PC-3 (cell line): ENCODE results near the gene C1orf141. TPM values are rescaled to one million over a fixed set of nuclear protein-coding genes. Genes with fewer than 3 reads are reported as not detected.
"Not testable (repeated sequence)": the region's sequence is repeated elsewhere in the genome, so short reads cannot be mapped to it uniquely, and the experiment has no call there.

ENCODE experiments used
- ATAC-seq: fragments of 200-7000 bp; cut with Tn5 transposase; 2 replicates; pipeline ENCODE4 v1.9.1; 2020; ENCODE audit warnings: mild to moderate bottlenecking, moderate library complexity
- BruUV-seq: library from RNA; stranded (reverse); fragments of 400-500 nt; replicated peaks from 2 replicates; lab custom pipeline; 2021; lab: Mats Ljungman, UMichigan
- CTCF ChIA-PET: fragments of 300-600 bp; sonication (Branson Sonifier 250); formaldehyde crosslinking; loops from one replicate; lab custom pipeline; 2022; ENCODE audit warnings: antibody characterized with exemption; lab: Charles Lee
- POLR2A ChIA-PET: fragments of 300-600 bp; sonication (Branson Sonifier 250); formaldehyde crosslinking; loops from one replicate; lab custom pipeline; 2022; ENCODE audit warnings: antibody characterized with exemption; ENCODE audit not compliant: unreplicated experiment; lab: Charles Lee
- DNase-seq: peaks from one replicate; pipeline ENCODE4 v3.0.0-alpha.2; 2015
- H2AFZ ChIP-seq: fragments of 300-600 bp; sonication (generic); 2 replicates; pipeline ENCODE4 v1.6.0; 2016; ENCODE audit warnings: antibody characterized with exemption, low read length
- H3F3A ChIP-seq: fragments of 300-600 bp; sonication (generic); one replicate; pipeline ENCODE4 v1.6.0; 2017; ENCODE audit warnings: antibody characterized with exemption, low read length, control low read depth, mild to moderate bottlenecking; ENCODE audit not compliant: unreplicated experiment
- H3K27ac ChIP-seq: fragments of 300-600 bp; sonication (generic); 2 replicates; pipeline ENCODE4 v1.5.1; 2016; ENCODE audit warnings: mild to moderate bottlenecking, low read length
- H3K27me3 ChIP-seq: fragments of 300-600 bp; sonication (generic); 2 replicates; pipeline ENCODE4 v1.6.1; 2016; ENCODE audit warnings: low read length, mixed read lengths
- H3K36me3 ChIP-seq: fragments of 300-600 bp; sonication (generic); 2 replicates; pipeline ENCODE4 v1.6.1; 2016; ENCODE audit warnings: low read depth, mixed run types, low read length, mixed read lengths
- H3K4me1 ChIP-seq: fragments of 300-600 bp; sonication (generic); 2 replicates; pipeline ENCODE4 v1.5.1; 2016; ENCODE audit warnings: low read length; ENCODE audit not compliant: insufficient read depth
- H3K4me2 ChIP-seq: fragments of 300-600 bp; sonication (generic); 2 replicates; pipeline ENCODE4 v1.6.0; 2016; ENCODE audit warnings: low read length
- H3K4me3 ChIP-seq: fragments of 300-600 bp; sonication (generic); 2 replicates; pipeline ENCODE4 v1.5.1; 2016; ENCODE audit warnings: mild to moderate bottlenecking, low read length, mixed read lengths
- H3K79me2 ChIP-seq: fragments of 300-600 bp; sonication (generic); 2 replicates; pipeline ENCODE4 v1.6.1; 2017; ENCODE audit warnings: low read length, mixed read lengths
- H3K9ac ChIP-seq: fragments of 300-600 bp; sonication (generic); 2 replicates; pipeline ENCODE4 v1.6.0; 2016; ENCODE audit warnings: mild to moderate bottlenecking, low read length
- H3K9me2 ChIP-seq: fragments of 300-600 bp; sonication (generic); replicated peaks from 2 replicates; pipeline ENCODE4 v1.6.1; 2016; ENCODE audit warnings: mixed run types, low read length, mixed read lengths
- H3K9me3 ChIP-seq: fragments of 300-600 bp; sonication (generic); 2 replicates; pipeline ENCODE4 v1.6.1; 2016; ENCODE audit warnings: low read length, mixed read lengths
- H4K20me1 ChIP-seq: fragments of 300-600 bp; sonication (generic); 2 replicates; pipeline ENCODE4 v1.6.1; 2016; ENCODE audit warnings: low read length, mixed read lengths
- EZH2 ChIP-seq: fragments of 300-600 bp; sonication (generic); IDR thresholded peaks from one replicate; pipeline ENCODE4 v1.6.1; 2017; ENCODE audit warnings: antibody characterized with exemption, mild to moderate bottlenecking, low read length; ENCODE audit not compliant: unreplicated experiment
- EZH2phosphoT487 ChIP-seq: fragments of 300-600 bp; sonication (generic); IDR thresholded peaks from 2 replicates; pipeline ENCODE4 v1.6.1; 2018; ENCODE audit warnings: mild to moderate bottlenecking, antibody characterized with exemption, low read length, borderline replicate concordance
- intact Hi-C: fragments of 100-400 bp; cut with micrococcal nuclease; formaldehyde crosslinking; loops from 2 replicates; pipeline ENCODE4 v1.9.0; 2023
- total RNA-seq: library from RNA; depleted of rRNA; stranded (reverse); fragments of >200 nt; gene quantifications from 2 replicates; pipeline ENCODE4 v1.2.3, GENCODE V29; 2014
- TF ChIP-seq, protein P1 (sequence below): fragments of 300-600 bp; sonication (generic); conservative IDR thresholded peaks from 2 replicates; pipeline ENCODE4 v1.5.1; 2017; ENCODE audit warnings: antibody characterized with exemption, low read depth, mild to moderate bottlenecking, low read length

Gene C1orf141
- total RNA-seq, 1 experiment from 2014 or later: not detected

DNA sequence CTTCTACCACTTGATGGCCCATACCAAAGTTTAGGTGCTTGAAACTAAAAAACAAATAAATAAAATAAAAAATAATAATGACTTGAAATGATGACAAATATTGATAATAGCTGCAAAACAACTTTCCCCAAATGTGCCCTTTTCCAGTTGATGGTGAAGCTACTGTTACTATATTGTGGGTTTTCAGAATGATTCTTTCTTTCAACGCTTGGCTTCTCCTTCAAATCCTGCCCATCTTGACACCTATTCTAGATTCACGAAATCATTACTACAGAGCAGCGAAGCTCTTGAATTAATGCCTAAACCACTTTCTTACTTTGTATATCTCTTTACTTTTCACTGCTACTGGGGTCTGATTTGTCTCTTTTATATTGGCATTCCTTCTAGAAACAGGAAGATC, 9.2 kb upstream of the C1orf141 start:
- no peak overlapping the region for H3K4me2 ChIP-seq
- no peak for ATAC-seq
- no peaks in the 10 kb centered on the region for H3K36me3 ChIP-seq
- H3K27me3 ChIP-seq: no peaks in the 10 kb centered on the region
- TF ChIP-seq, protein P1, sequence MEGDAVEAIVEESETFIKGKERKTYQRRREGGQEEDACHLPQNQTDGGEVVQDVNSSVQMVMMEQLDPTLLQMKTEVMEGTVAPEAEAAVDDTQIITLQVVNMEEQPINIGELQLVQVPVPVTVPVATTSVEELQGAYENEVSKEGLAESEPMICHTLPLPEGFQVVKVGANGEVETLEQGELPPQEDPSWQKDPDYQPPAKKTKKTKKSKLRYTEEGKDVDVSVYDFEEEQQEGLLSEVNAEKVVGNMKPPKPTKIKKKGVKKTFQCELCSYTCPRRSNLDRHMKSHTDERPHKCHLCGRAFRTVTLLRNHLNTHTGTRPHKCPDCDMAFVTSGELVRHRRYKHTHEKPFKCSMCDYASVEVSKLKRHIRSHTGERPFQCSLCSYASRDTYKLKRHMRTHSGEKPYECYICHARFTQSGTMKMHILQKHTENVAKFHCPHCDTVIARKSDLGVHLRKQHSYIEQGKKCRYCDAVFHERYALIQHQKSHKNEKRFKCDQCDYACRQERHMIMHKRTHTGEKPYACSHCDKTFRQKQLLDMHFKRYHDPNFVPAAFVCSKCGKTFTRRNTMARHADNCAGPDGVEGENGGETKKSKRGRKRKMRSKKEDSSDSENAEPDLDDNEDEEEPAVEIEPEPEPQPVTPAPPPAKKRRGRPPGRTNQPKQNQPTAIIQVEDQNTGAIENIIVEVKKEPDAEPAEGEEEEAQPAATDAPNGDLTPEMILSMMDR: no peak
- TF ChIP-seq EZH2: no peak
- TF ChIP-seq EZH2phosphoT487: no peak
- H3K9me2 ChIP-seq: no peaks in the 10 kb centered on the region
- no peak overlapping the region for H3K4me3 ChIP-seq
- no peak overlapping the region for H3K27ac ChIP-seq
- no peak overlapping the region for H3K9ac ChIP-seq
- ChIA-PET CTCF (interaction anchor here (0.9 kb wide), 1 partner anchor 69 kb away, joined by 3 read pairs; no protein-coding TSS in a partner anchor), POLR2A (no interaction called here)
- peaks cover 4% of the 10 kb centered on the region for H3K4me1 ChIP-seq
- no TSS peak for BruUV-seq
- no peak for DNase-seq
- intact Hi-C loops: loop anchor here (1.0 to 10.0 kb wide), 3 partner anchors 67 to 191 kb away; partner anchors contain the start of gene SLC35D1
- H4K20me1 ChIP-seq: no peaks in the 10 kb centered on the region
- H3K9me3 ChIP-seq: no peaks in the 10 kb centered on the region
- no peak overlapping the region for H2AFZ ChIP-seq
- no peaks in the 10 kb centered on the region for H3F3A ChIP-seq
- no peaks in the 10 kb centered on the region for H3K79me2 ChIP-seq

DNA sequence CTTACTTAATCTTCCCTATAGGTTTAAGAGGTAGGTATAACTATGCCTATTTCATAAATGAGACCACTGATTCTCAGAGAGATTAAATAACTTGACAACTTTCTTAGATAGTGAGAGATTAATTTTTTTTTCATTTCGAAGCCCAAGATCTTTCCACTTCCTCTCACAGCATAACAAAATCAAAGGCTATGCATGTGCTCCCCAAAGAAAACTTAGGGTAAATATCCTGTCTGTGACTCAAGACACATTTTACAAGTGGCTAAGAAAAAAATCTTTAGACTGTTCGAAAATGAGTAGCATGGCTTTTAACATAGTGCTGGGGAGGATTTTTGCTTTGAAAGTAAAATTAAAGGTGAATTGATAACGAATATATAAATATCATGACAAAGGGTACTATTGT, 8.2 kb upstream of the C1orf141 start:
- no peak overlapping the region for H2AFZ ChIP-seq
- no peak overlapping the region for H3K4me3 ChIP-seq
- H3K27ac ChIP-seq: no peak overlapping the region
- TF ChIP-seq EZH2: no peak
- TF ChIP-seq, protein P1: no peak
- no peak for TF ChIP-seq EZH2phosphoT487
- no peaks in the 10 kb centered on the region for H3K9me2 ChIP-seq
- DNase-seq (no peak), ATAC-seq (no peak)
- intact Hi-C loops: loop anchor here (5.0 to 10.0 kb wide), 2 partner anchors 91 to 192 kb away; partner anchors contain the start of gene SLC35D1
- BruUV-seq: no TSS peak
- ChIA-PET POLR2A (no interaction called here), CTCF (no interaction called here)
- H3F3A ChIP-seq: no peaks in the 10 kb centered on the region
- H3K36me3 ChIP-seq: no peaks in the 10 kb centered on the region
- no peaks in the 10 kb centered on the region for H3K4me1 ChIP-seq
- H3K9ac ChIP-seq: no peak overlapping the region
- H4K20me1 ChIP-seq: no peaks in the 10 kb centered on the region
- H3K79me2 ChIP-seq: no peaks in the 10 kb centered on the region
- no peak overlapping the region for H3K4me2 ChIP-seq
- no peaks in the 10 kb centered on the region for H3K9me3 ChIP-seq
- H3K27me3 ChIP-seq: no peaks in the 10 kb centered on the region

DNA sequence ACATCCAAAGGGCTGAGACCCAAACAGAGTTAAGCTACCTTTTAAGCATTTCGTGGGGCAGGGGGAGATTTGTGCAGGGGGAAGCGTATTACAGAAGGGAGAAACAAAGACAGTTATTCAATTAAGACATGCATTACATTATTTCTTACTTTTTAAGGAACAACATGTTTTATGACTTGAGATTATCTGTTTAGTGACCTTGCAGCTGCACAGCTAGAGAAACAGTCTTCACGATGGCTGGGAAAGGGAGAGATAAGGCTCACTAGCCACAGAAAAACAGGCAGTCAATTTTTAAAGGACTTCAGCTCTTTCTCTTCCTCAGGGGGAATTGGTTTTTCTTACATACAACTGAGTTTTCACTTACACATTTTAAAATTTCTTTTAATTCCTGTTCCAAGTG, 7.1 kb upstream of the C1orf141 start:
- H3K79me2 ChIP-seq, H3K9me2 ChIP-seq, H3K9ac ChIP-seq, H3K4me3 ChIP-seq, H4K20me1 ChIP-seq, BruUV-seq, H3K9me3 ChIP-seq, H3K27ac ChIP-seq, POLR2A ChIA-PET, H3K4me1 ChIP-seq, DNase-seq, H3K36me3 ChIP-seq, H3F3A ChIP-seq, H3K4me2 ChIP-seq, H3K27me3 ChIP-seq, ATAC-seq, CTCF ChIA-PET, H2AFZ ChIP-seq: not testable (repeated sequence)
- intact Hi-C loops: loop anchor here (5.0 to 10.0 kb wide), 2 partner anchors 90 to 193 kb away; partner anchors contain the start of gene SLC35D1
